Right lobe of liver (tissue), 4 donors: ENCODE results near the gene UXS1.

Source experiments
- CTCF ChIP-seq, 4 donors: fragments of 200-600 bp in 3 of 4; fragments of 450-650 bp in 1 of 4; IDR thresholded peaks; one replicate each; pipeline versions ENCODE4 v1.5.1 to v1.8.0; 2016 to 2022; ENCODE audit warnings: antibody characterized with exemption in 4 of 4, mild to moderate bottlenecking in 2 of 4
- POLR2A ChIP-seq: fragments of 450-650 bp; IDR thresholded peaks from one replicate; pipeline ENCODE4 v1.6.1; 2017; ENCODE audit warnings: antibody characterized with exemption, mild to moderate bottlenecking
- donor health status: DM: no; HTN: no; CAD: no.
- donor health status: DM: no; HTN: no; CAD: no.
- donor health status: DM: no; HTN: yes; CAD: no.

DNA sequence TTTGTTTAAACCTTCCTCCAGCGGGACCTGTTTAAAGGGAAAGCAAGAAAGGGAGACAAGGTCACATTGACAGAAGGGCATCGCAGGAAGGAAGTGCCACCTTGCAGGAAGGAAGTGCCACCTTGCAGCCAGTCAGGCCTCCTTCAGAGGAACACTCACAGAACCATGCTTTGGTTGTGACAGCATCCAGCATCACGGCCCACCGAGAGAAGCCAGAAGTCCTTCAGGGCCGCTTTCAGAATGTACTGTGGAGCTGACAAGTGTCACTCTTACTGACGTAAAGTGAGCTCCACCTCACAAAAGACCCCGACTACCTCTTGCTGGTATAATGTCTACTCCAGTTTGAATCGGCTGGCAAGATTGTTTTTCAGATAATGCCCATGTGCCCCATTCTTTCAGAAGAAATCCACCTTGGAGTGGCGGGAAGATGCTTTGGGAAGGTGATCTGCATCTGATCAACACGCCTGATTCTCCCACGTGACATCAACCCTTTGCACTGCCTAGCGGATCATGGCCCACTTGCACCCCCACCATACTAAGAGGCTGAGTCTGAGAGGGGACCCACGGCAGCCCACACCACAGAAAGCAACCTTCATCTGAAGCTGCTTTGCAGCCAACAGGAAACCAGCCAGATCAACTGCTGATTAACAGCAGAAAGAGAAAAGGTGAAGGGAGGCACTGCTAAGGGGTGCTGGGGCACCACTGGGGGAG, 99.8 kb downstream of the UXS1 start:
- no peak for TF ChIP-seq CTCF (IDR thresholded peaks at IDR 0.05)
- TF ChIP-seq POLR2A, result no peak
